AG09309 (cell line): ENCODE data around the gene SERPINB1.
A peak's percentile ranks its signal among the peaks of the same experiment; 100 is the strongest.

Source experiments
- DNase-seq: peaks from one replicate; pipeline ENCODE4 v3.0.0-alpha.2; 2010; ENCODE audit warnings: low read depth
- H3K4me3 ChIP-seq: 2 replicates; pipeline ENCODE4 v1.5.1; 2011; ENCODE audit warnings: mild to moderate bottlenecking, low read depth, low read length, moderate library complexity; ENCODE audit not compliant: control insufficient read depth
- CTCF ChIP-seq: IDR thresholded peaks from 2 replicates; pipeline ENCODE4 v1.5.1; 2011; ENCODE audit warnings: mild to moderate bottlenecking, low read depth, low read length, inconsistent platforms; ENCODE audit not compliant: insufficient read depth, control insufficient read depth; ENCODE audit errors: missing control alignments

The SERPINB1 gene

GRCh38 chr6:2818593-2818992 lies 23.1 kb downstream of the SERPINB1 start:
- no peak for DNase-seq
- TF ChIP-seq CTCF = no peak
- no peak overlapping the region for H3K4me3 ChIP-seq

- no peak for TF ChIP-seq CTCF
- no peak overlapping the region for H3K4me3 ChIP-seq
- DNase-seq = peak; percentile 27
Observed at GRCh38 chr6:2817903-2818443, 23.7 kb downstream of the SERPINB1 start.

GRCh38 chr6:2816158-2816557 lies 25.5 kb downstream of the SERPINB1 start:
- no peak overlapping the region for H3K4me3 ChIP-seq
- no peak for TF ChIP-seq CTCF
- no peak for DNase-seq

GRCh38 chr6:2812695-2813094 lies 29.0 kb downstream of the SERPINB1 start:
- no peak overlapping the region for H3K4me3 ChIP-seq
- TF ChIP-seq CTCF = no peak
- no peak for DNase-seq

GRCh38 chr6:2810092-2810671 lies 31.5 kb downstream of the SERPINB1 start:
- H3K4me3 ChIP-seq = no peak overlapping the region
- DNase-seq = peak; percentile 1
- TF ChIP-seq CTCF = no peak

GRCh38 chr6:2809015-2809414 lies 32.6 kb downstream of the SERPINB1 start:
- TF ChIP-seq CTCF = no peak
- DNase-seq = no peak
- H3K4me3 ChIP-seq = no peak overlapping the region
